Activated naive CD4-positive, alpha-beta T cell treated with anti-CD3 and anti-CD28 coated beads, Interleukin-2, amount 50 U/mL, for 72 hours (primary cell): ENCODE results near the gene ADAM33. TPM values are rescaled to one million over a fixed set of nuclear protein-coding genes. Genes with fewer than 3 reads are reported as not detected.

Experiments used
- ATAC-seq, 2 donors: fragments of 150-1000 bp; cut with Tn5 transposase; 2 replicates each; pipeline ENCODE4 v1.10.0; 2021; ENCODE audit warnings: mild to moderate bottlenecking in 2 of 2, moderate library complexity in 2 of 2
- DNase-seq, 2 donors: peaks; one replicate each; pipeline ENCODE4 v3.0.0; 2021 to 2022; ENCODE audit warnings: low spot score in 2 of 2
- H3K27ac Mint-ChIP-seq, 2 donors: one replicate each; pipeline ENCODE4 v1.8.0; 2022; ENCODE audit warnings: mild to moderate bottlenecking in 2 of 2, mixed read lengths in 2 of 2
- H3K36me3 Mint-ChIP-seq, 2 donors: one replicate each; pipeline ENCODE4 v1.8.0; 2022; ENCODE audit warnings: mixed read lengths in 2 of 2
- H3K9me3 Mint-ChIP-seq, 2 donors: one replicate each; pipeline ENCODE4 v1.8.0; 2022; ENCODE audit warnings: mixed read lengths in 2 of 2
- total RNA-seq, 2 donors: library from RNA; stranded (reverse); gene quantifications; one replicate each; pipeline ENCODE4 v1.2.3, GENCODE V29; 2022

ADAM33 gene
- total RNA-seq, 2 donors from 2014 or later = not detected

GRCh38 chr20:3661060-3661813, 20.6 kb downstream of the ADAM33 start:
- Mint-ChIP-seq H3K36me3 (no peaks in the 10 kb centered on the region), H3K27ac (no peak overlapping the region), H3K9me3 (no peaks in the 10 kb centered on the region)
- peak in 1 of 2 donors; percentile 25 for DNase-seq
- ATAC-seq = no peak

- H3K27ac Mint-ChIP-seq = no peak overlapping the region
- H3K36me3 Mint-ChIP-seq = no peaks in the 10 kb centered on the region
- DNase-seq = peak in 1 of 2 donors; percentile 33
- H3K9me3 Mint-ChIP-seq = no peaks in the 10 kb centered on the region
- no peak for ATAC-seq
Measured at GRCh38 chr20:3660262-3661059, 21.3 kb downstream of the ADAM33 start.

GRCh38 chr20:3659492-3660261, 22.1 kb downstream of the ADAM33 start:
- DNase-seq (peak in 1 of 2 donors; percentile 51), ATAC-seq (no peak)
- Mint-ChIP-seq H3K36me3 (peaks cover 0 to 2% of the 10 kb centered on the region in 2 donors), H3K9me3 (no peaks in the 10 kb centered on the region), H3K27ac (no peak overlapping the region)

- Mint-ChIP-seq H3K9me3 (no peaks in the 10 kb centered on the region), H3K36me3 (peaks cover 0 to 4% of the 10 kb centered on the region in 2 donors), H3K27ac (no peak overlapping the region)
- DNase-seq = peak in 1 of 2 donors; percentile 31
- peak; percentile 60 to 88 for ATAC-seq
Measured at GRCh38 chr20:3658716-3659491, 22.9 kb downstream of the ADAM33 start.

GRCh38 chr20:3658019-3658715, 23.6 kb downstream of the ADAM33 start:
- Mint-ChIP-seq H3K36me3 (peaks cover 0 to 4% of the 10 kb centered on the region in 2 donors), H3K9me3 (no peaks in the 10 kb centered on the region), H3K27ac (no peak overlapping the region)
- DNase-seq (no peak), ATAC-seq (no peak)

- peaks cover 0 to 8% of the 10 kb centered on the region in 2 donors for H3K36me3 Mint-ChIP-seq
- ATAC-seq (no peak), DNase-seq (no peak)
- peaks cover 0 to 5% of the 10 kb centered on the region in 2 donors for H3K9me3 Mint-ChIP-seq
- peak overlapping the region in 1 of 2 donors; percentile 55 for H3K27ac Mint-ChIP-seq
Measured at GRCh38 chr20:3655131-3655405, 26.7 kb downstream of the ADAM33 start.

- H3K9me3 Mint-ChIP-seq = peaks cover 0 to 5% of the 10 kb centered on the region in 2 donors
- ATAC-seq (no peak), DNase-seq (no peak)
- H3K27ac Mint-ChIP-seq = peak overlapping the region in 1 of 2 donors; percentile 55
- H3K36me3 Mint-ChIP-seq = peaks cover 0 to 8% of the 10 kb centered on the region in 2 donors
Measured at GRCh38 chr20:3654326-3655130, 27.3 kb downstream of the ADAM33 start.

- Mint-ChIP-seq H3K36me3 (peaks cover 0 to 8% of the 10 kb centered on the region in 2 donors), H3K27ac (no peak overlapping the region), H3K9me3 (peaks cover 0 to 5% of the 10 kb centered on the region in 2 donors)
- ATAC-seq (no peak), DNase-seq (no peak)
Measured at GRCh38 chr20:3653921-3654320, 27.9 kb downstream of the ADAM33 start.

- peaks cover 0 to 8% of the 10 kb centered on the region in 2 donors for H3K36me3 Mint-ChIP-seq
- no peak overlapping the region for H3K27ac Mint-ChIP-seq
- ATAC-seq (no peak), DNase-seq (no peak)
- peaks cover 0 to 5% of the 10 kb centered on the region in 2 donors for H3K9me3 Mint-ChIP-seq
Measured at GRCh38 chr20:3652676-3653596, 28.9 kb downstream of the ADAM33 start.

GRCh38 chr20:3652221-3652620, 29.6 kb downstream of the ADAM33 start:
- H3K27ac Mint-ChIP-seq = no peak overlapping the region
- no peak for ATAC-seq
- H3K9me3 Mint-ChIP-seq = peaks cover 0 to 5% of the 10 kb centered on the region in 2 donors
- no peak for DNase-seq
- peaks cover 0 to 8% of the 10 kb centered on the region in 2 donors for H3K36me3 Mint-ChIP-seq

GRCh38 chr20:3651204-3651962, 30.4 kb downstream of the ADAM33 start:
- Mint-ChIP-seq H3K9me3 (peaks cover 0 to 5% of the 10 kb centered on the region in 2 donors), H3K27ac (peak overlapping the region in 1 of 2 donors; percentile 60), H3K36me3 (peaks cover 0 to 8% of the 10 kb centered on the region in 2 donors)
- DNase-seq (no peak), ATAC-seq (no peak)

GRCh38 chr20:3648951-3649350, 32.9 kb downstream of the ADAM33 start:
- Mint-ChIP-seq H3K27ac (no peak overlapping the region), H3K36me3 (peaks cover 0 to 4% of the 10 kb centered on the region in 2 donors), H3K9me3 (peaks cover 0 to 5% of the 10 kb centered on the region in 2 donors)
- DNase-seq (no peak), ATAC-seq (no peak)

- peaks cover 0 to 3% of the 10 kb centered on the region in 2 donors for H3K9me3 Mint-ChIP-seq
- ATAC-seq = no peak
- H3K36me3 Mint-ChIP-seq = peaks cover 0 to 3% of the 10 kb centered on the region in 2 donors
- H3K27ac Mint-ChIP-seq = no peak overlapping the region
- no peak for DNase-seq
Measured at GRCh38 chr20:3647473-3647872, 34.3 kb downstream of the ADAM33 start.
